ENCODE measurements around the gene PXDN.
A peak's percentile ranks its signal among the peaks of the same experiment; 100 is the strongest.

The PXDN gene

DNA sequence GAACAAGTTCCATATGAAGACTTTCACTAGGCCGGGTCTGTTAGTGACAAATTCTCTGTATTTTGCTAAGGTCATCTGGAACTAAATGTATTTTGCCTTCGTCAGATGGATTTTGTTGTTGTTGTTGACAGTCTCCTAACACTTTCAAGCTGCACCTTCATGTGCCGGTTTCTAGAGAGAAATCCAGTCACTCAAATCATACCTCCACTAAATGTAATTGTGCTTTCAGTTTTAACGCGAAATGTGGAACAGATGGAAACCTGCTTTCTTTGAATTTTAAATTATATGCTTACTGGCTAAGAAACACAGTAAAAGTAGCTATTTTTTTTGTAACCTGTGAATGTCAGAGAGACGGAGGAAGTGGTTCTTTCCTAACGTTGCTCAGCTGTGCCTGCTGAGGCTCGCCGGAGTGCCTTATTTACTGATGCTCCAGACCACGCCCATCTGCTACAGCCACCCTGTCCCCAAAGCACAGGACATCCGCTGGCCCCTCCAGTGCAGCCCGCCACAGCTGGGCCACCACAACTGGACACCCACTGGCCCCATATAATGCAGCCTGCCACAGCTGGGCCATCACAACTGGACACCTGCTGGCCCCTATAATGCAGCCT lies 134.7 kb downstream of the PXDN start:
- TF ChIP-seq, protein P1, sequence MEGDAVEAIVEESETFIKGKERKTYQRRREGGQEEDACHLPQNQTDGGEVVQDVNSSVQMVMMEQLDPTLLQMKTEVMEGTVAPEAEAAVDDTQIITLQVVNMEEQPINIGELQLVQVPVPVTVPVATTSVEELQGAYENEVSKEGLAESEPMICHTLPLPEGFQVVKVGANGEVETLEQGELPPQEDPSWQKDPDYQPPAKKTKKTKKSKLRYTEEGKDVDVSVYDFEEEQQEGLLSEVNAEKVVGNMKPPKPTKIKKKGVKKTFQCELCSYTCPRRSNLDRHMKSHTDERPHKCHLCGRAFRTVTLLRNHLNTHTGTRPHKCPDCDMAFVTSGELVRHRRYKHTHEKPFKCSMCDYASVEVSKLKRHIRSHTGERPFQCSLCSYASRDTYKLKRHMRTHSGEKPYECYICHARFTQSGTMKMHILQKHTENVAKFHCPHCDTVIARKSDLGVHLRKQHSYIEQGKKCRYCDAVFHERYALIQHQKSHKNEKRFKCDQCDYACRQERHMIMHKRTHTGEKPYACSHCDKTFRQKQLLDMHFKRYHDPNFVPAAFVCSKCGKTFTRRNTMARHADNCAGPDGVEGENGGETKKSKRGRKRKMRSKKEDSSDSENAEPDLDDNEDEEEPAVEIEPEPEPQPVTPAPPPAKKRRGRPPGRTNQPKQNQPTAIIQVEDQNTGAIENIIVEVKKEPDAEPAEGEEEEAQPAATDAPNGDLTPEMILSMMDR (IDR thresholded peaks at IDR 0.05; ENCODE audit: unreplicated experiment in 3 of 3) = no peak
- H3K4me3 Mint-ChIP-seq = no peak overlapping the region
- peak overlapping the region in 2 of 3 experiments; percentile 1 to 18 for H3K27ac Mint-ChIP-seq
- H3K27me3 Mint-ChIP-seq (ENCODE audit: low read depth) = peaks cover 22% of the 10 kb centered on the region
- H3K36me3 Mint-ChIP-seq (ENCODE audit: low read depth) = no peaks in the 10 kb centered on the region
- peaks cover 37% of the 10 kb centered on the region for H3K4me1 Mint-ChIP-seq
- no peaks in the 10 kb centered on the region for H3K9me3 Mint-ChIP-seq

DNA sequence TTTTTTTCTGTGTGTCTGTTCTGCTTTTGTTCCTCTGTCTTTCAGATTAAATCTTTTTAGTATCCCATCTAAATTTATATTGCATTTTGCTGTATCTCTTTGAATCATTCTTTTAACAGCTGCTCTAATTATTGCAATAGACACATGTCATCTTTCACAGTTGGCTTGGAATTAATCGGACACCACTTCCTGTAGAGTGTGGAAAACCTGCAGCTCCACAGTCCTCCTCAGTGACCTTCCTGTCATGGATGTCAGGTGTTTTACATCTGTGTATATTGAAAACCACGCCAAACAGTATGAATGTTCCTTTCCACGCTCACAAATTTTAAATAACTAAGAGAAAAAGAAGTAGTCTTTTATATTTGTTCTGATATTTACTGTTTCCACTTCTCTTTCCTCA lies 135.3 kb downstream of the PXDN start:
- no peaks in the 10 kb centered on the region for H3K36me3 Mint-ChIP-seq (ENCODE audit: low read depth)
- peaks cover 36% of the 10 kb centered on the region for H3K4me1 Mint-ChIP-seq
- TF ChIP-seq, protein P1 (IDR thresholded peaks at IDR 0.05; ENCODE audit: unreplicated experiment in 3 of 3) = no peak

DNA sequence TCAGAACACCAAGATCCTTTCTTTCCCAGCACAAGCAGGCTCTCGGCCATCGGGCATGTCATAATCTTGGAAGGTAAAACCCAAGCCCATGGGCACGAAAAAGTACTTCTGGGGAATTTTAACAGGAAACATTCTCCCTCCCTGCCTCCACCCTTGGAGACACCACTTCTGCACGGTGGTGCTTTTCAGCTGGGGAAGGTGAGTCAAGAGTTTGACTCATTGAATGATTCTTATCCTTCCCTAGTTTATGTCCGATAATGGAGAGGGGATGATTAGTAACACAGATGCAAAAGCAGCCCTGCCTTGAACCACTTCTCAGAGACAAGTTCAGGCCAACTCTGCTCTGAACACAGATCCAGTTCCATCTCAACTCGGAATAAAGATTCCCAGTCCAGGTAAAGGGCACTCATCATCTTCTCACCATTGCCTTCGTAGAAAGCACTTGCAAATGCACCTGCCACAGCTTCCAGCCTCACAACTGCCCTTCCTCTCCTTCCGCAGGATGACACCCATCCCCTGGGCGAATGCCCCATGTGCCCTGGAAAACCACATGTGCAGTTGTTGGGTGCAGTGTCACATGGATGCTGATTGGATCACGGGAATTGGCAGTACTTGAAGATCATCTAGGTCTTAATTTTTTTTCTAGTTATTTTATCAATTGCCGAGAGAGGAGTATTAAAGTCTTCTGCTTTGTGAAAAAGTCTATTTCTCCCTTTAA lies 136.2 kb downstream of the PXDN start:
- Mint-ChIP-seq H3K27ac (no peak overlapping the region), H3K36me3 (ENCODE audit: low read depth) (no peaks in the 10 kb centered on the region), H3K9me3 (no peaks in the 10 kb centered on the region), H3K4me1 (peaks cover 29% of the 10 kb centered on the region), H3K27me3 (ENCODE audit: low read depth) (peaks cover 17% of the 10 kb centered on the region), H3K4me3 (no peak overlapping the region)
- TF ChIP-seq, protein P1 (IDR thresholded peaks at IDR 0.05; ENCODE audit: unreplicated experiment in 3 of 3) = no peak

More for the DNA sequence above, 135.3 kb downstream of the PXDN start:
- H3K4me3 Mint-ChIP-seq = no peak overlapping the region
- no peaks in the 10 kb centered on the region for H3K9me3 Mint-ChIP-seq
- H3K27ac Mint-ChIP-seq = peak overlapping the region in 2 of 3 experiments; percentile 1 to 18
- peaks cover 22% of the 10 kb centered on the region for H3K27me3 Mint-ChIP-seq (ENCODE audit: low read depth)

DNA sequence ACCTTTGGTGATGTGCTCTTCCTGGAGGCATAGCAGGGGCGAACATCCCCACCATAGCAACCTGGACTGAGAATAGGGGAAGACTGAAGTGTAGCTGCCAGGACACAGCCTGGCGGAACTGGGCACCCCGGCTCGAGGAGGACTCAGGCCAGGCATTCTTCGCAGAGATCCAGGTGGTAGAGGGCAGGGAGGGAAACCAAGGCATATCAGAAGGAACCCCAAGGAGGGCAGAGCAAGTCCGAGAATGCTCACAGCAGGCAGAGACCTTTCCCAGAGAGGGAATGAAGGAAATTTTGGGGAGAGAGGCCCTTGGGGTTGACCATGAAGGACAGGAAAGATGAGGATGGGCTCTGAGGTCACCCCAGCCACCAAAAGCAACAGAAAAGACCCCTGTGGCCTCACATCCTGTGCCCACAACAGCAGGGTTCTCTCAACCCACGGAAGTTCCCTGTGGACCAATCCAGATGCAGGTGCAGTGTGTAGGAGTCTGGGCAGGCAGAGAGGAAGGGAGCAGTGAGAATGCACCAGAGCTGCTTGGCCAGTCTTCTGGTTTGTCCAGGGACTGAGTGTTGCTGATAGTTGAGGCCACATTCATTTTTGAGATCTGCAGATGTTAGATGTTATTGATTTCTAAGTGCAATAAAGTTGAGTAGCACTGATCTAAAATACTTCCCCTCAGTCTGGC lies 136.9 kb downstream of the PXDN start:
- TF ChIP-seq, protein P1 (IDR thresholded peaks at IDR 0.05; ENCODE audit: unreplicated experiment in 3 of 3) = no peak
- Mint-ChIP-seq H3K27me3 (ENCODE audit: low read depth) (peaks cover 12% of the 10 kb centered on the region), H3K9me3 (no peaks in the 10 kb centered on the region), H3K36me3 (ENCODE audit: low read depth) (no peaks in the 10 kb centered on the region), H3K4me3 (no peak overlapping the region), H3K4me1 (peaks cover 27% of the 10 kb centered on the region), H3K27ac (no peak overlapping the region)

DNA sequence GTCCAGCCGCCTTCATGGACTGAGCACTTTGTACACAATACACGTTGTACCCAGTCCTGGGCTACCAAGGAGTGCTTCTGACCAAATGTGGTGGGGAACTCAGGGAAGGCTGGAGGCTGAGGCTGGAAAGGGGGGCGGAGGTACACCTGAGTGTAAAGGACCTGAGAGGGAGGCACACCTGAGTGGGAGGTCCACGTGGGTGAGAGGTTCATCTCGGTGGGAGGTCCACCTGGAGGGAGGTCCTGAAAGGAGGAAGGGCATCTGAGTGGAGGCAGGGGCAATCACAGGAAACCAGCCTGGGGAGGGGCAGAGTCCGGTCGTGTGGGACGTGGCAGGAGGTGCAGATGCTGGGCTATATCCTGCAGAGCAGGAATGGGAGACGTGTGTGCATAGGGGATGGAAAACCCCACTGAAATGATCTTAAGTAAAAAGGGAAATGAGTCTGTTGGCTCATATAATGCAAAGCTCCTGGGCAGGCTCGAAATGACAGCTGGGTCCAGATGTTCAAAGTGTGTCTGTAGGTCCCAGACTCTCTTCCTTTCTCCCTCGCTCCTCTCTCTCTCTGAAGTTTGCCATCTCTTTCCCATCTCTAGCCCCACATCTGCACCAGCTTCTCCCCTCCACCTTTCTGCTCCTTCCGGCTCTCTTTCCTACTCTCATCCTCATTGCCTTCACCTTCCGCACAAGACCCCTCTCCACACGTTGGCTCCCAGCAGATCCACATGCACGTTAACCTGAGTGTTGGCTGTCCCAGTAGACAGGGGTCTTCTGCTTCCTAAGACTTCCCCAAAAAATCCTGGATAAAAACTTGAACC lies 137.7 kb downstream of the PXDN start:
- H3K9me3 Mint-ChIP-seq = no peaks in the 10 kb centered on the region
- TF ChIP-seq, protein P1 (IDR thresholded peaks at IDR 0.05; ENCODE audit: unreplicated experiment in 3 of 3) = no peak
- H3K27me3 Mint-ChIP-seq (ENCODE audit: low read depth) = peaks cover 10% of the 10 kb centered on the region
- no peaks in the 10 kb centered on the region for H3K36me3 Mint-ChIP-seq (ENCODE audit: low read depth)
- H3K4me1 Mint-ChIP-seq = peaks cover 34% of the 10 kb centered on the region
- H3K27ac Mint-ChIP-seq = peak overlapping the region in 1 of 3 experiments; percentile 20
- H3K4me3 Mint-ChIP-seq = no peak overlapping the region

Data from nephron (organoid).